PC-9 (cell line): ENCODE results near the gene GRHPR.

Experiments used
- CTCF ChIP-seq: fragments of 200-600 bp; sonication (generic); conservative IDR thresholded peaks from 2 replicates; pipeline ENCODE4 v1.6.1; 2017; ENCODE audit warnings: mixed run types, antibody characterized with exemption, mild to moderate bottlenecking, moderate library complexity
- EZH2 ChIP-seq: fragments of 200-600 bp; sonication (generic); IDR thresholded peaks from 2 replicates; pipeline ENCODE4 v1.8.0; 2017; ENCODE audit warnings: antibody characterized with exemption, low read depth

GRCh38 chr9:37466037-37466709 is 43.7 kb downstream of the GRHPR start:
- no peak for TF ChIP-seq CTCF
- TF ChIP-seq EZH2 = no peak
